HG02970 (cell line): ENCODE results near the gene NLGN1.

Experiments
- ATAC-seq: cut with Tn5 transposase; IDR thresholded peaks from one replicate; pipeline ENCODE4 v1.9.1; 2021; ENCODE audit warnings: mild to moderate bottlenecking, moderate library complexity, moderate number of reproducible peaks; ENCODE audit not compliant: unreplicated experiment, low FRiP score

NLGN1 gene

GRCh38 chr3:174122411-174122810 is 724.9 kb downstream of the NLGN1 start:
- no peak for ATAC-seq

- ATAC-seq: no peak
These were observed 727.8 kb downstream of the NLGN1 start for GRCh38 chr3:174125267-174125824.

GRCh38 chr3:174126990-174127758 is 729.6 kb downstream of the NLGN1 start:
- no peak for ATAC-seq

- ATAC-seq: no peak
These were observed 734.5 kb downstream of the NLGN1 start for GRCh38 chr3:174132006-174132405.

GRCh38 chr3:174132421-174133042 is 735.0 kb downstream of the NLGN1 start:
- no peak for ATAC-seq

GRCh38 chr3:174146008-174146407 is 748.5 kb downstream of the NLGN1 start:
- no peak for ATAC-seq

- ATAC-seq: no peak
These were observed 750.3 kb downstream of the NLGN1 start for GRCh38 chr3:174147798-174148197.

- no peak for ATAC-seq
These were observed 756.3 kb downstream of the NLGN1 start for GRCh38 chr3:174153871-174154270.

- ATAC-seq: no peak
These were observed 758.7 kb downstream of the NLGN1 start for GRCh38 chr3:174156200-174156599.

GRCh38 chr3:174158674-174159073 is 761.1 kb downstream of the NLGN1 start:
- ATAC-seq: no peak

GRCh38 chr3:174159604-174160003 is 762.1 kb downstream of the NLGN1 start:
- ATAC-seq: no peak

GRCh38 chr3:174162550-174162949 is 765.0 kb downstream of the NLGN1 start:
- ATAC-seq: no peak

- no peak for ATAC-seq
These were observed 770.5 kb downstream of the NLGN1 start for GRCh38 chr3:174168026-174168425.

GRCh38 chr3:174168538-174169254 is 771.2 kb downstream of the NLGN1 start:
- no peak for ATAC-seq

GRCh38 chr3:174169736-174170135 is 772.2 kb downstream of the NLGN1 start:
- no peak for ATAC-seq

- no peak for ATAC-seq
These were observed 772.7 kb downstream of the NLGN1 start for GRCh38 chr3:174170248-174170647.

GRCh38 chr3:174186377-174186989 is 788.9 kb downstream of the NLGN1 start:
- no peak for ATAC-seq

GRCh38 chr3:174191380-174191779 is 793.8 kb downstream of the NLGN1 start:
- peak; percentile 64 for ATAC-seq

GRCh38 chr3:174191895-174192294 is 794.4 kb downstream of the NLGN1 start:
- ATAC-seq: no peak

- no peak for ATAC-seq
These were observed 794.9 kb downstream of the NLGN1 start for GRCh38 chr3:174192471-174192870.

- no peak for ATAC-seq
These were observed 796.1 kb downstream of the NLGN1 start for GRCh38 chr3:174193604-174194003.
